GM21528 (cell line): ENCODE data around the gene CEP112.
"Not testable (repeated sequence)": the region's sequence is repeated elsewhere in the genome, so short reads cannot be mapped to it uniquely, and the experiment has no call there.

Experiments used
- ATAC-seq: cut with Tn5 transposase; IDR thresholded peaks from one replicate; pipeline ENCODE4 v1.9.1; 2021; ENCODE audit warnings: mild to moderate bottlenecking, moderate library complexity; ENCODE audit not compliant: unreplicated experiment, low FRiP score

Gene CEP112

DNA sequence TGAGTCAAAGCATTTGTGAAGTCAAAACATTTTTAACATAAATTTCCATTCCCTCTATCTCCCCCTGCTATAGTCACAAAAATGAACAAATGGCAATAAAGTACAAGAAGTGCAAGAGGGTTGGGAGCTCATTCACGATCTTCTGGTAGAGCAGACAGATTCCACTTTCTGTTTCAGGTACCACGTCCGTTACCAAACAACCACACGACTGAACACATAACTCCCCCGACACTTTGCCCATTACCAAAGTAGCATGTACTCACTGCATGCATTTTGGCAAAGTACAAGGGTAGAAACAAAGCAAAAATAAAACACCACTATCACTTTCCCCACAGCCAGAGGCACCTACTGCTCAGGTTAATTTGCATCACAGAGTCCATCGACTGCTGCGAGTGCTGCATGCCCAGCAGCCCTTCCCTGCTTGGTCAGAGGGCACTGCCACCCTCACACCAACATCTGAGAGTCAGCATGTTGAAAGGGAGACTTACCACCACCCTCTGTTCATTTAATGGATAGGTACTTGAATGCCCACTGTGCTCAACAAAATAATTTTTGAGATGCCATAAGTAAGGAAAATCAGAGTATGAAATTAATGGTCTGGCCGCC, 480.2 kb downstream of the CEP112 start:
- ATAC-seq = no peak

GRCh38 chr17:65707780-65708179, 484.2 kb downstream of the CEP112 start:
- ATAC-seq = no peak

DNA sequence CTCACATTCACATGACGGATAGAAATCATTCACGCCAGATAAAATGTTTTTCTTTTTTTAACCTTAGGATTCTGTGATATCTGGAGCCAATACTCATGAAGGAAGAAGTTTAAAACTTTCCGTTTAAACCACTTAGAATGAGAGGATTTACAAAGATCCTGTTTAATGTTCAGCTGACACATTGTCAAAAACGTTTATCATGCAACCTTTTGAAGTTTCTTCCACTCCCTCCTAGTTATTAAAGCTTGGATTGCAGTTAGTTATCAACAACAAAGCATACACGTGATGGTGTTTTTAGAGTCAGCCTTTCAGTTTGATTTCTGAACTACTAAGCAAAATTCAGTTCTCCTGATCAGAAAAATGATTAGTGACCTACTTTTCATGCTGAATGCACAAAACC, 487.2 kb downstream of the CEP112 start:
- ATAC-seq = no peak

DNA sequence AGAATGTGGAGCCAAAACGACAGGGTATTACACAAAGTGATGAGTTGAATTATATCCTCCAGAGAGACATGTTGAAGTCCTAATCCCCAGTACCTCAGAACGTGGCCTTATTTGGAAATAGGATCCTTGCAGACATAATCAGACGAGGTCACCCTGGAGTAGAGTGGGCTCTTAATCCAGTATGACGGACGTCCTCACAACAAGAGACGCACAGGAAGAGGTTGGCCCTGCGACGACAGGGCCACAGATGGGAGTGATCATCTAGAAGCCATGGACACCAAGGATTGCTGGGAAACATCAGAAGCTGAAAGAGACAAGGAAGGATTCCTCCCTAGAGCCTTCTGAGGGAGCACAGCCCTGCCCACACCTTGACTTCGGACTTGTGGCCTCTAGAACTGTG, 488.0 kb downstream of the CEP112 start:
- no peak for ATAC-seq

- ATAC-seq = no peak
Measured at GRCh38 chr17:65699459-65699858, 492.5 kb downstream of the CEP112 start.

DNA sequence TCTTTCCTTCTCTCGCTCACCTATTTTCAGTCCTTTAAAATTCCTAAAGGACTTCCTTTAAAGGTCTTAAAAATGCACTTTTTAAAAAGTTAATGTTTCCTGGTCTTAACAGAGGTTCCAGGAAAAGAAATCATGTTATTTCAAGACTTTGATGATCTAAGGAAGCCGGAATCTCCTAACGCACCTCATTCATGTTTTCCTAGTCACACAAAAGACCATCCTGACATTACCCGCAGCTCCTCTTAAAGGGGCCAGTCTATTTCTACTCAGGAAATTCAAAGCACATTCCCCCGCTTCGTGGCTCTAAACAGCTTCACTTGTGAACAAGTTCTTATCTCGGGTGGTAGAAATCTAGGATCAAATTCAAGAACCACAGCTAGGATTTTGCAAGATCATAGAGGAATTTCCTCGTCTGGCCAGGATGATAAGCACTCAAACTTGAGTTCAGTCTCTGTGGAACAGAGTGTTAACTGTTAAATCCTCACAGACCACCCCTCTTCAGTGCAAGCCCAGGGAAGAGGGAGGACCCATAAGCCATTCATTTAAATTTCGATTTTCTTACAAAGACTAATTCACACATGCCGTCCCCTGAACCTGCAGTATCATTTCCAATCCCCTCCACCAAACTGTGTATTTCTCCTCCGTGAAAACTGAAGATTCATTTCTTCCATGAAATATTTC, 493.4 kb downstream of the CEP112 start:
- no peak for ATAC-seq

DNA sequence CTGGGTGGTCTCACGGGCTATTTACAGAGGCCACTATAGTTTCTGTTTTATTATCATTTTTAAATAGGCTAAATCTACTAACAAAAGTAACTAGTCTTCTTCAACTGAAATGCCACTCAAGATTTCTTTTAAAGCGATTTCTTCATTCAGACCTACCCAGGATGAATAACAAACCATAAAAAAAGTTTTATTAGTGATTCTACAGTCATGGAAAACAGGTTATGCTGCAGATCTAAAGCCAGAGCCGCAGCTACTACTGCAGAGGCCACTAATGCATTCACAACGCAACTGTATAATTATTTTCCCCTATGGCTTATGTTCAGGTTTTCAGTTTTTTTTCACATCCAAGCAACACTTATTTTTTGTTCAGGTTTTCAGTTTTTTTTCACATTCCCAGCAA, 494.3 kb downstream of the CEP112 start:
- ATAC-seq = no peak

DNA sequence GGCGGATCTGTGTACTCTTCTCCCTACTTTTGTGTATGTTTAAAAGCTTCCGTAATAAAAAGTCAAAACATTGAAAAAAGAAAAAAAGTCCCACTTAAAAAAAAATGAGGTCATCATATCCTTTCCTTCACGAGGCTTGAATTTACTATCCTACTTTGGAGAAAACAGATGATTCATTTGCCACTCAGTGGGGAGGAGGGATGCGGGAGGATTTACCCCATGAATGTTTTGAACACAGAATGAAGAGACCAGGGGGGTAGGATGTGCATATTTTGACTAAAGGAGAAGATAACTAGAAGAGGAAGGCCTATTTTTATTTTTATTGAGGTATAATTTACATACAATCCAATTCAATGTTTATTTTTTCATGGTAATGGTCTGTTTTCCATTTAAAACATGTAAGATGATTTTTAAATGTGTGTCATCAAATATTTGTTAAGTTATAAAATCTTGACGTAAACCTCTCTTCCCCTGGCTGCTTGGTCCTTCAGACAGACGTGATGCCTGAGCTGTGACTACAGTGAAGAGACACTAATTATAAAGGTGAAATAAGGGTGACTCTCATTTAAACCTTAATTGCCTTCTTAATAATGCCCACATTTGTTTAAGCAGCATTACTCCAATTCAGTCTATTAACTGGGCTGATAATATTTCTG, 495.1 kb downstream of the CEP112 start:
- ATAC-seq = no peak

DNA sequence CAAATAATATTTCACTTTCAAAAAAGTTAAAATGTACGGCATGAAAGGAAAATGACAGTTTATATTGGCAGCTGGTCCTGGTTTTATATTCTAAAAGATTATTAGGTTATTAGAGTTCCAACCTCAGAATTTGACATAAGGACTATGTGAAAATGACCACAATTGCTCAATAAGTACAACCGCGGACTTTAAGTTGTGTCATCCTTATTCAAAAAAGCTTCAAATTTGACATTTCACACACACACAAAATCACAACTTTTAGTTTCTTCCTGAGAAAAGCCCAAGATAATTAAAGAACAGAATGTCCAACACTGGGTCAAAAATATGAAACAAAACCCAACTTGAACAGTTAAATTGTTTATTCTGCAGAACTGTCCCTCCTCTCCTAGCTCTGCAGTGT, 497.3 kb downstream of the CEP112 start:
- ATAC-seq = no peak

DNA sequence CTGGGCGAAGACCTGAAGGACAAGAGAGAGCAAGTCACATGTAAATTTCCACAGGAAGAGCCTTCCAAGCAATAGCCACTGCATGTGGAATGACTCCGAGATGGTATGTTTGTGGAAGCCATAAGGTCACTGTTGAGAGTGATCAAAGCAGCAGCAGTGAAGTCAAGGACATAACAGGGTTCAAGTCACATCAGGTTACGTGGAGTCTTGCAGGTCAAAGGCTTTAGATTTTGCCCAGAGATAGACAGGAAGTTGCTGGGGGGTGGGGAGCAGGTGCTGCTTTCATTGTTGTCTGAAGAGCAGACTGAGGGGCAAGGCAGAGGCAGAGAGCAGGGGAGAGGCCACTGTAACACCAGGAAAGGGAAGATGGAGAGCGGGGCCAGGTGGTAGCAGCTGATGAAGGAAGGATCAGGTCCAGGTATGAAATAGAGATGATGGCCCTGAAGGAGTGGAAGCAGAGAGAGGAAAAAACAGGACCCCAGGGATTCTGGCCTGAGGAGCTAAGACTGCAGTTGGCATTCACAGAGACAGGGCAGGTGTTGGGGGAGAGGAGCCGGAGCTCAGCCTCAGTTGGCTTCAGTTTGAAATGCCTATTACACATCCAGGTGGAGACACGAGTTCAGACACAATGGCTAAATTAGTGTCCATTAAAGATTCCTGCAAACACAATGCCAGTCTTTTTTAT, 501.2 kb downstream of the CEP112 start:
- no peak for ATAC-seq

DNA sequence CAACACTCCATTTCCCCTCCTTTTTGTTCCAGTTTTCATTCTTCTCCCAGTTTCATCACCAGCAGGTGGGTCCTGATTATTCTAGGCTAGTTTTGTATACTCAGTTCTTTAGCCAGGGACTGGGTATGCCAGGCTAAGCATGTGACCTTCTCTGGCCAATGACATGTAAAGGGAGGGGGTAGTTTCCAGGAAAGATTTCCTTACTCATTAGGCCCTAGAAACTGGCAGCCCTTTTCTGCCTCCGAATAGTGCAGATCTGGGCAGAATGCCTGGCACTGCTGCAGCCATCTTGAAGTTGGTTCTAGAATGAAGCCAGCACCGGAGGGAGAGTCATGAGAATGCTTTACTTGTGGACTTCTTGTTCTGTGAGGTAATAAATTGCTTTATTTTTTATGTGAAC, 503.6 kb downstream of the CEP112 start:
- no peak for ATAC-seq

DNA sequence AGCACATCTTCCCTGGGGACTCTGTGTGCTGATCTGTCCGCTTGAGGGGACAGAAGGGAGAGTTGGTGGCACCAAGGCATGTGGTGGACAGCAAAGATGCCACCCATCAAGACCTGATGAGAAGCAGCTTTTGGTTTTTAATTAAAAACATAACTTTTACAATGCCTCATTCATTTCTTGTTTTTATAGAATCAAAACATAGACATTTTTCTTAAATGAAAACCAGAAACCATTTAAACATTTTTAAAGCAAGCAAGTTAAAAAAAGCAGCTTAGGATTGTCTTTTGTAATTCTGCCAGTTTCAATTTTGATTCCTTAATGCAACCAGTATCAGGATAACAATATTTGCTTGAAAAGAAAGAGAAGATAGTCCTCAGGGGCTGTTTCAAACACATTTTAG, 506.8 kb downstream of the CEP112 start:
- no peak for ATAC-seq

GRCh38 chr17:65684631-65685030, 507.3 kb downstream of the CEP112 start:
- no peak for ATAC-seq

- no peak for ATAC-seq
Measured at GRCh38 chr17:65683428-65683827, 508.5 kb downstream of the CEP112 start.

GRCh38 chr17:65681763-65682162, 510.2 kb downstream of the CEP112 start:
- ATAC-seq = not testable (repeated sequence)

DNA sequence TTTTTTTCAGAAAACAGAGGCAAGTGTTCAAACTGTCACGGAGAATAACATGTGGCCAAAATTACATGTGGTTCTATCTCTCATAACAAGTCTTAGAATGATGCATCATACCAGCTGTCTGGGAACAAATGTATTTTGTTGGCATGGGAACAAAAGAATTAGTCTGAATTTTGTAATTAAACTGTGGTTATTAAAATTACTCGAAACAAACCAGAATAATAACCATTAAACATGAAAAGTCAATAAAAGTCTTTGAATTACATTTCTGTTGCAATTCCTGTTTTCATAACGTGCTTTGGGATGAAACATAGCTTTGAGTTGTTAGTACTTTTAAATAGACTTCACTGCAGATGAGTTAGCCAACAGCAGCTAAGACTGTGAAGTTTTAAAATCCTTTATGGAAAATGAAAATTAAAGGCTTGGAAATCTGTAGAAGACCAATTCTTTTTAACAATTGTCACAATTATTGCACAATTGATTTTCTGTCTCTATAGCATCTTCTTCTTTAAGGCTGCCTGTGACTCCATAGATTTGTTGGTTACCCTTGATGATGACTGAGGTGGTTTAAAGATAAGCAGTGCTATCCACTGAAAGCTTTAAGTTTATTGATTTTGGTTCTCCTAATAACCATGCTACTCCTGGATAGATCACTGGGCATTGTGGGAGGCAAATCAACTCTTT, 512.6 kb downstream of the CEP112 start:
- no peak for ATAC-seq

- no peak for ATAC-seq
Measured at GRCh38 chr17:65678546-65678945, 513.4 kb downstream of the CEP112 start.

GRCh38 chr17:65677932-65678331, 514.0 kb downstream of the CEP112 start:
- ATAC-seq = no peak

DNA sequence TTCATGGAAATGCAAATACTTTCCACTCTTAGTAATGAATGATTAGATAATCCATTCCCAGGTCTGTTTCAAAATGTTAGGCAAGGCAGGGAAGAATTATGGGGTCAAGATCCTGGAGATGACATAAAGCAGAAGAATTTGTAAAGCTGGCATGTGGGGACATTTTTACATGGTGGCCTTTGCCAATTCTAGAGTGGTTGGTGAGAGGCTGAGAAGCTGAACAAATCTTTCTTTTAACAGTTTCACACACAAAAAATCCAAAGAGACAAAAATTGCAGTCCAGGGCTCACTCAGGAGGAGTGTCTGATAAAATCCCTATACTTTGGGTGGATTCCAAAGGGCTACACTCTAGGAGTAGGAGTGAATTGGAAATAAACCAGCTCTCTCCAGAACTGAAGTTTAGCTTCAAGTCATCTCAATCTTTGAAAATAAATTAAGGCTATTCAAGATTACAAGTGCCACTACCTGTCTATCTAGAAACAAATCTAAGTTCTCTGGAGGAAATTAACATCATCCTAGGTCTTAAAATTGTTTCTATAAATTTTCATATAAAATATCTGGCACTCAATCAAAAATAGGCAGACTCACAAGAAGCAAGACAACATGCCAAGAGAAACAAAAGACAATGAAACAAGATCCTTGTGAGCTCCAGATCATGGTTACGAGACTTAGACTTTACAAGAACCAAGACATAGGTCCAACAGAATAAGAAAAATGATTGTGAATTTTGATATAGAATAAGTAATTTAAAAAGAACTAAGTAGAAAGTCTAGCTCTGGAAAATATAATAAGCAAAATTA, 517.5 kb downstream of the CEP112 start:
- ATAC-seq = no peak
